ENCODE measurements around the gene PNO1.

DNA sequence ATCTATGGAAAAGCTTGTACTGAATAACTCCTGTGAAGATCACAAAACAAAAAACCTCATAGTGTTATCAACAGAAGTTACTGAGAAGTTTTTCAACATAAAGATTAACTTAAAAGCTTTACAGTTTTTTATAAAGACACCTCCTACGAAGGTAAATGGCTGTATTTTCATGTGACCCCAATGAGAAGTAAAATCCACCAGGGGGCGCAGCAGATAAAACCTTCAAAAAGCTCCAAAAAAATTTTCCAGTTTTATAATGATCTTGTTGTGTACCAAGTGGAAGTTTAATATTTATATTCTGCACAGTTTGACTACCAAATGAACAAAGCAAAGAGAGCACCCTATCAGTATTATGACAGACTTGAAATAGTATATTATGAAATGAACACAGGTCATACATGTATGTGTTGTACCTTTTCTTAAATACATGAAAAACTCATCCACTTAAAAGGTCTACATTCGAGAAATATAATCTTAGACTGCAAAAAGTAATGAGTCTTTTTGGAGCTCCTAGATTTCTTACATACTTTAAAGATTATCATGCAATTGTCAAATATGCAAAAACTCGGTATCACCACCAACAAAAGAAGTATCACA is 38.5 kb downstream of the PNO1 start:
- TF ChIP-seq POLR2AphosphoS5 (IDR thresholded peaks at IDR 0.05; ENCODE audit: low read depth) (no peak), CREB1 (CRISPR knock-in tag; IDR thresholded peaks at IDR 0.05; ENCODE audit: low read depth) (no peak), EZH2phosphoT487 (IDR thresholded peaks at IDR 0.05; ENCODE audit: unreplicated experiment) (no peak), EZH2 (IDR thresholded peaks at IDR 0.05; ENCODE audit: low read depth, unreplicated experiment) (no peak), NANOG (IDR thresholded peaks at IDR 0.05; ENCODE audit: borderline replicate concordance) (no peak), JUNB (IDR thresholded peaks at IDR 0.05; ENCODE audit: unreplicated experiment) (no peak), ZNF331 (CRISPR knock-in tag; IDR thresholded peaks at IDR 0.05; ENCODE audit: low read depth) (no peak), ZNF114 (CRISPR knock-in tag; IDR thresholded peaks at IDR 0.05) (no peak)
- TF ChIP-seq, protein P1, sequence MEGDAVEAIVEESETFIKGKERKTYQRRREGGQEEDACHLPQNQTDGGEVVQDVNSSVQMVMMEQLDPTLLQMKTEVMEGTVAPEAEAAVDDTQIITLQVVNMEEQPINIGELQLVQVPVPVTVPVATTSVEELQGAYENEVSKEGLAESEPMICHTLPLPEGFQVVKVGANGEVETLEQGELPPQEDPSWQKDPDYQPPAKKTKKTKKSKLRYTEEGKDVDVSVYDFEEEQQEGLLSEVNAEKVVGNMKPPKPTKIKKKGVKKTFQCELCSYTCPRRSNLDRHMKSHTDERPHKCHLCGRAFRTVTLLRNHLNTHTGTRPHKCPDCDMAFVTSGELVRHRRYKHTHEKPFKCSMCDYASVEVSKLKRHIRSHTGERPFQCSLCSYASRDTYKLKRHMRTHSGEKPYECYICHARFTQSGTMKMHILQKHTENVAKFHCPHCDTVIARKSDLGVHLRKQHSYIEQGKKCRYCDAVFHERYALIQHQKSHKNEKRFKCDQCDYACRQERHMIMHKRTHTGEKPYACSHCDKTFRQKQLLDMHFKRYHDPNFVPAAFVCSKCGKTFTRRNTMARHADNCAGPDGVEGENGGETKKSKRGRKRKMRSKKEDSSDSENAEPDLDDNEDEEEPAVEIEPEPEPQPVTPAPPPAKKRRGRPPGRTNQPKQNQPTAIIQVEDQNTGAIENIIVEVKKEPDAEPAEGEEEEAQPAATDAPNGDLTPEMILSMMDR (conservative IDR thresholded peaks at IDR 0.05; ENCODE audit: low read depth in 2 of 2): peak; percentile 33 to 71
- TF ChIP-seq, protein P2, sequence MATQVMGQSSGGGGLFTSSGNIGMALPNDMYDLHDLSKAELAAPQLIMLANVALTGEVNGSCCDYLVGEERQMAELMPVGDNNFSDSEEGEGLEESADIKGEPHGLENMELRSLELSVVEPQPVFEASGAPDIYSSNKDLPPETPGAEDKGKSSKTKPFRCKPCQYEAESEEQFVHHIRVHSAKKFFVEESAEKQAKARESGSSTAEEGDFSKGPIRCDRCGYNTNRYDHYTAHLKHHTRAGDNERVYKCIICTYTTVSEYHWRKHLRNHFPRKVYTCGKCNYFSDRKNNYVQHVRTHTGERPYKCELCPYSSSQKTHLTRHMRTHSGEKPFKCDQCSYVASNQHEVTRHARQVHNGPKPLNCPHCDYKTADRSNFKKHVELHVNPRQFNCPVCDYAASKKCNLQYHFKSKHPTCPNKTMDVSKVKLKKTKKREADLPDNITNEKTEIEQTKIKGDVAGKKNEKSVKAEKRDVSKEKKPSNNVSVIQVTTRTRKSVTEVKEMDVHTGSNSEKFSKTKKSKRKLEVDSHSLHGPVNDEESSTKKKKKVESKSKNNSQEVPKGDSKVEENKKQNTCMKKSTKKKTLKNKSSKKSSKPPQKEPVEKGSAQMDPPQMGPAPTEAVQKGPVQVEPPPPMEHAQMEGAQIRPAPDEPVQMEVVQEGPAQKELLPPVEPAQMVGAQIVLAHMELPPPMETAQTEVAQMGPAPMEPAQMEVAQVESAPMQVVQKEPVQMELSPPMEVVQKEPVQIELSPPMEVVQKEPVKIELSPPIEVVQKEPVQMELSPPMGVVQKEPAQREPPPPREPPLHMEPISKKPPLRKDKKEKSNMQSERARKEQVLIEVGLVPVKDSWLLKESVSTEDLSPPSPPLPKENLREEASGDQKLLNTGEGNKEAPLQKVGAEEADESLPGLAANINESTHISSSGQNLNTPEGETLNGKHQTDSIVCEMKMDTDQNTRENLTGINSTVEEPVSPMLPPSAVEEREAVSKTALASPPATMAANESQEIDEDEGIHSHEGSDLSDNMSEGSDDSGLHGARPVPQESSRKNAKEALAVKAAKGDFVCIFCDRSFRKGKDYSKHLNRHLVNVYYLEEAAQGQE (IDR thresholded peaks at IDR 0.05; ENCODE audit: unreplicated experiment): no peak
- TF ChIP-seq, protein P3, sequence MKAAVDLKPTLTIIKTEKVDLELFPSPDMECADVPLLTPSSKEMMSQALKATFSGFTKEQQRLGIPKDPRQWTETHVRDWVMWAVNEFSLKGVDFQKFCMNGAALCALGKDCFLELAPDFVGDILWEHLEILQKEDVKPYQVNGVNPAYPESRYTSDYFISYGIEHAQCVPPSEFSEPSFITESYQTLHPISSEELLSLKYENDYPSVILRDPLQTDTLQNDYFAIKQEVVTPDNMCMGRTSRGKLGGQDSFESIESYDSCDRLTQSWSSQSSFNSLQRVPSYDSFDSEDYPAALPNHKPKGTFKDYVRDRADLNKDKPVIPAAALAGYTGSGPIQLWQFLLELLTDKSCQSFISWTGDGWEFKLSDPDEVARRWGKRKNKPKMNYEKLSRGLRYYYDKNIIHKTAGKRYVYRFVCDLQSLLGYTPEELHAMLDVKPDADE (IDR thresholded peaks at IDR 0.05): no peak
